ENCODE measurements around the gene SLFNL1.

The SLFNL1 gene

GRCh38 chr1:40986328-40986783 is 35.2 kb downstream of the SLFNL1 start:
- DNase-seq (ENCODE audit: low spot score), result no peak

- DNase-seq (ENCODE audit: low spot score), result no peak
Observed at GRCh38 chr1:40985875-40986274, 35.6 kb downstream of the SLFNL1 start.

GRCh38 chr1:40985161-40985560 is 36.4 kb downstream of the SLFNL1 start:
- DNase-seq (ENCODE audit: low spot score), result no peak

GRCh38 chr1:40984531-40984930 is 37.0 kb downstream of the SLFNL1 start:
- DNase-seq (ENCODE audit: low spot score), result no peak

- peak; percentile 34 for DNase-seq (ENCODE audit: low spot score)
Observed at GRCh38 chr1:40984066-40984465, 37.5 kb downstream of the SLFNL1 start.

GRCh38 chr1:40983286-40983685 is 38.2 kb downstream of the SLFNL1 start:
- no peak for DNase-seq (ENCODE audit: low spot score)

- no peak for DNase-seq (ENCODE audit: low spot score)
Observed at GRCh38 chr1:40982721-40983120, 38.8 kb downstream of the SLFNL1 start.

- DNase-seq (ENCODE audit: low spot score), result peak; percentile 14
Observed at GRCh38 chr1:40981691-40982448, 39.7 kb downstream of the SLFNL1 start.

GRCh38 chr1:40980453-40981121 is 40.9 kb downstream of the SLFNL1 start:
- no peak for DNase-seq (ENCODE audit: low spot score)

GRCh38 chr1:40980068-40980452 is 41.5 kb downstream of the SLFNL1 start:
- no peak for DNase-seq (ENCODE audit: low spot score)

- DNase-seq (ENCODE audit: low spot score), result peak; percentile 99
Observed at GRCh38 chr1:40979241-40980067, 42.1 kb downstream of the SLFNL1 start, which contains the start of gene CTPS1. CTPS1 (plus strand) TSS chr1:40979696; CDS start chr1:40983291, 3,595 bp downstream.

- DNase-seq (ENCODE audit: low spot score), result no peak
Observed at GRCh38 chr1:40978886-40979240, 42.7 kb downstream of the SLFNL1 start.

- peak; percentile 19 for DNase-seq (ENCODE audit: low spot score)
Observed at GRCh38 chr1:40977716-40978115, 43.8 kb downstream of the SLFNL1 start.

GRCh38 chr1:40976952-40977690 is 44.4 kb downstream of the SLFNL1 start:
- peak; percentile 43 for DNase-seq (ENCODE audit: low spot score)

GRCh38 chr1:40974945-40975344 is 46.6 kb downstream of the SLFNL1 start:
- no peak for DNase-seq (ENCODE audit: low spot score)

GRCh38 chr1:40973912-40974311 is 47.6 kb downstream of the SLFNL1 start:
- DNase-seq (ENCODE audit: low spot score), result no peak

- DNase-seq (ENCODE audit: low spot score), result no peak
Observed at GRCh38 chr1:40971966-40972365, 49.6 kb downstream of the SLFNL1 start.

GRCh38 chr1:40969445-40969844 is 52.1 kb downstream of the SLFNL1 start:
- DNase-seq (ENCODE audit: low spot score), result no peak

GRCh38 chr1:40966417-40966816 is 55.1 kb downstream of the SLFNL1 start:
- no peak for DNase-seq (ENCODE audit: low spot score)
